ENCODE results near the gene FCSK. TPM values are rescaled to one million over a fixed set of nuclear protein-coding genes. Genes with fewer than 3 reads are reported as not detected.
"Not testable (repeated sequence)": the region's sequence is repeated elsewhere in the genome, so short reads cannot be mapped to it uniquely, and the experiment has no call there.

Gene FCSK
- total RNA-seq, 1 donor from 2014 or later, result 6.5 TPM

DNA sequence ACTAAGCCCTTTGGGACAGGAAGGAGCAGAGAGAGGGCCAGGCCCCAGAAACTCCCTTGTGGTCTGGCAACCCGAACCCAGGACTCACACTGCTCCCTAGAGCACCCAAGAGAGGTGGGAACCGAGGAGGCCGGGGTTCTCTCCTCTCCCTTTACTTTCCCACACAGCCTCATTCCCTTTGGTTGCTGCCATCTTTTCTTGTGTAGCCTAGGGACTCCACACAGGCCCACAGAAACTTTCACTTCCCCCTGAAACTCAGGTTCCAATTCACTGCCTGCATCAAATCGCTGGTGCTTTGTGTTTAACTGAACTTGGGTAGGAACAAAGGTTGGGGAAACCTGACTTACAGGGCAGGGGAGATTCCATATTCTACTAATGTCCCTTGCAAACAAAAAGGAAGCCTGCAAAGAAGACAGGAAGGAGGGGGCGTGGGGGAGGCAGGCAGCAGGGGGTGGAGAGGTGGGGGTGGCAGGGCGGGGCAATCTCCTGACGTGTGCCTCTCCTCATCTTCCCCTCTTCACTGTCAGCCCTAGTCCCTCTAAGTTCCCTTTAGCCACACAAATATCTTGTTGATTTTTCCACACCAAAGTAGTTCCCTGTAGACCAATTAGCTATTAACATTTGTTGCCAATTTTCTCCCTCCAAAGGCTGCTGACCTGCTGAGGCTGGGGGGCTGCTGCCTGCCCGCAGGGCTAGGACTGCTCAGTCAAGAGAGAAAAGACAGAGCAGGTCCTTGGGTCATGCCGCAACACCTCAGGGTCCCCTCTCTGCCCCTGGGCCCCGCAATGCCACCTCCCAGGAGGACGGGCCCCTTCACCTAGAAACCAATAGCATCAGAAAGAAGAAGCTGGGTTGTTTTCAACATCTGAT, 23.5 kb upstream of the FCSK start:
- FAIRE-seq, result no peak
- no peak for DNase-seq (ENCODE audit: low spot score in 2 of 2)

DNA sequence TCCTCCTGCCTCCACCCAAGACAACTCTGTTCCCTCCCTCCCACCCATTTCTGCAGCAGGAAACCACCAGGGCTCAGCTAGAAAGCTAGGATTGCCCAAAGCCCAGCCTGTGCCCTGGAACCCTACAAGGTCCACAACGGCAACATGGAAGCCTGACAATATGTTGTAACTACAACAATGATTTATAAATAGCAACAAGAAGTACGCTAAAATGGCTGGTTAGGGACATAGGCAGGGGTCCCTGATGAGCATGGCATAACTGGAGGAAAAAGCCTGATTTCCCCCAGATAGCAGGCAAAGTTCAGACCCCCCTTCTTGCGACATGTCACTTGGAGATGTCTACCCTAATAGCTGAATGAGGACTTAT, 22.1 kb upstream of the FCSK start:
- DNase-seq (ENCODE audit: low spot score in 2 of 2) (no peak), FAIRE-seq (no peak)

- FAIRE-seq (no peak), DNase-seq (ENCODE audit: low spot score in 2 of 2) (no peak)
Measured at GRCh38 chr16:70432723-70433457, 21.5 kb upstream of the FCSK start.

GRCh38 chr16:70433458-70434103, 20.8 kb upstream of the FCSK start:
- no peak for FAIRE-seq
- no peak for DNase-seq (ENCODE audit: low spot score in 2 of 2)

GRCh38 chr16:70434484-70435260, 19.7 kb upstream of the FCSK start:
- FAIRE-seq, result no peak

GRCh38 chr16:70437017-70437581, 17.3 kb upstream of the FCSK start:
- FAIRE-seq, result no peak
- no peak for DNase-seq (ENCODE audit: low spot score in 2 of 2)

More at GRCh38 chr16:70434484-70435260, 19.7 kb upstream of the FCSK start:
- DNase-seq (ENCODE audit: low spot score in 2 of 2), result no peak

DNA sequence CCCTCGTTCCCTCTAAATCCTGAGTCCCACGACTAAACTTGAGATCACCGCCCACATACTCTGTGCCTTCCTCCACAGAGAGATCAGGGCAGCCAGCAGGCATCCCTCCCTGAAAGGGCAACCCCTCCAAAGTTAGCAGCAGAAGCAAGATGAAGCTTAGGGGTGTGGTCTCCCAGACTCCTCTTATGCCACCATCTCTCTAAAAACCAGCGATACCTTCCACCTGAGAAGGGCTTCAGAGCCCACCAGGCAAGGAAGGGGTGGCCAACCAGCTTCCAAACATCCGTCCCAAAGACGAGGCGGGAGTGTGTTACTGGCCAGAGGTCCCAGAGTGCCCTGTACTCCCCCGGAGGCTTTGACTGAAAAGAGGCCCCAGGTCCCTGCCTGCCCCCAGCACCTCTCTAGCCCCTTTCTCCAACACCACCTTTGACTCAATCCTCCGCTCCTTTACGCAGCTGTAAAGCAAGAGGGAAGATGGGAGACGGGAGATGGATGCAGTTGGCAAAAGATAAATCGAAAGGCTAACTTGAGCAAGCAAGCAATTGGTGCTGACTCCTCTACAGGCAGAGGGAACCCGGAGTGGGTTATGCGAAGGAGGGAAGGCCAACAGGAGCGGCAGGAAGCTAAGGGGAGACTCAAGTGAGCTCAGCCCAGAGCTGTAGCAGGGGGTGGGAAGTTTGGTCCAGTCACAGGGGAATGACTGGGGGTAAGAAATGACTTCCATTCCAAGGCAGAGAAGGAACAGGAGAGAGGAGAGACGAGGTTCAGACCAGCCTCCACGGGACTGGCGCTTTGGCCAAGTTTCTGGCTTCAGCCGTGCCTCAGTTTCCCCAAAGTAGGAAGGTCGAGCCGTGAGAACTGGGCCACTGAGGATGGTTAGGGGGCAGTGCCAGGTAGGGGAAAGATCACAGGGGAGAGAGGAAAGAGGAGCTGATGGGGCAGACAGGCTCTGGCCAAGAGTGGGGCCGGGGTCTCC, 16.5 kb upstream of the FCSK start:
- FAIRE-seq (no peak), DNase-seq (ENCODE audit: low spot score in 2 of 2) (peak in 1 of 2 donors; percentile 28)

- DNase-seq (ENCODE audit: low spot score in 2 of 2) (no peak), FAIRE-seq (no peak)
Measured at GRCh38 chr16:70438585-70438968, 15.8 kb upstream of the FCSK start.

GRCh38 chr16:70438969-70439862, 15.2 kb upstream of the FCSK start, which contains the start of gene ST3GAL2:
TSS of gene ST3GAL2 (minus strand) at chr16:70439100. CDS start at chr16:70398530, 40,570 bp downstream.
- no peak for FAIRE-seq
- DNase-seq (ENCODE audit: low spot score in 2 of 2), result peak; percentile 98 to 99

DNA sequence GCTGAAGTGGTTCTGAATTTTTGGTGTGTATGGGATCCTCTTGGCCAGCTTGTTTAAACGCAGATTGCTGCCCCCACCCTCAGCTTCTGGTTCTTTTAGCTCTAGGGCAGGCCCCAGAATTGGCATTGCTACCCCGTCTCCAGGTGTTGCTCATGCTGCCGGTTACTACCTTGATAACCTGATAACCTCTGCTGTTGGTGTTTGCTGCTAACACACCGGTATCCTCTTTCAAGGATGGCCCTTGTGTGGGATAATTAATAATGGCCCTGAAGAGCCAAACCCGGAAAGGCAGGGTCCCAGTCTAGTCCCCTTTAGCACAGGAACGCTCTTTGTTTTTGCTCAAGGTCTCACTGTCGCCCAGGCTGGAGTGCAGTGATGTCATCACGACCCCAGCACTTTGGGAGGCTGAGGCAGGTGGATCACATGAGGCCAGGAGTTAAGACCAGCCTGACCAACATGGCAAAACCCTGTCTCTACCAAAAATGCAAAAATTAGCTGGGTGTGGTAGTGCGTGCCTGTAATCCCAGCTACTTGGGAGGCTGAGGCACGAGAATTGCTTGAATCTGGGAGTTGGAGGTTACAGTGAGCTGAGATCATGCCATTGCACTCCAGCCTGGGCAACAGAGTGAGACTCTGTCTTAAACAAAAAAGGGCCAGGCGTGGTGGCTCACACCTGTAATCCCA, 14.2 kb upstream of the FCSK start:
- FAIRE-seq, result no peak

DNA sequence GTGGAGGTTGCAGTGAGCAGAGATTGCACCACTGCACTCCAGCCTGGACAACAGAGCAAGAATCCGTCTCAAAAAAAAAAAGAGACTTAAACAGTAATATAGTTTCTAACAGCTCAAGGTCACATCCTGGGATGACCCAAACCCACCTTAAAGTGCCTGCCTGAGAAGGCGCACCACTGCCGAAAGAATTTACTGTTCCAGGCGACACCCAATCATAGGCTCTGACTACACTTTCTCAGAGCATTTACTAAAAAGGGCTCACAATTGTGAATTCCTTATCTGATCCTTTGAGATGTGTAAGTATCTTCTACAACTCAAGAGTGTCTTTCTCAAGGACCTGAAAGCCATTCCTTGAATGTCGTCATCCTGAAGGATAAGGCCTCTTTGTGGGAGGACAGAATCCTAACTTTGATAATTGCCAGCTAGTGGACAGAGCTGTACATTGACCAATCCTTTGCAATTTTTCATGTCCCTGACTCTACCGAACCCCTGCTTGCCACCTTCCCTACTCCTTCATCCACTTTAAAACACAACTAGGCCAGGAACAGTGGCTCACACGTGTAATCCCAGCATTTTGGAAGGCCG, 12.9 kb upstream of the FCSK start:
- FAIRE-seq (no peak), DNase-seq (ENCODE audit: low spot score in 2 of 2) (no peak)

More for the DNA sequence above, 14.2 kb upstream of the FCSK start:
- DNase-seq (ENCODE audit: low spot score in 2 of 2), result no peak

DNA sequence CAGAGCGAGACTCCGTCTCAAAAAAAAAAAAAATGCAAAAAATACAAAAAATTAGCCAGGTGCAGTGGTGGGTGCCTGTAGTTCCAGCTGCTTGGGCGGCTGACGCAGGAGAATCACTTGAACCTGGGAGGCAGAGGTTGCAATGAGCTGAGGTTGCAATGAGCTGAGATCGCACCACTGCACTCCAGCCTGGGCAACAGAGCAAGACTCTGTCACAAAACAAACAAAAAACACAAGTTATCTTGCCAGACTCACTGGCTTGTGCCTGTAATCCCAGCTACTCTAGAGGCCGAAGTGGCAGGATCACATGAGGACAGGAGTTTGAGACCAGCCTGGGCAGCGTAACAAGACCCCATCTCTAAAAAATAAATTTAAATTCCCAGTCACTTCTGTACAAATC, 12.1 kb upstream of the FCSK start:
- DNase-seq (ENCODE audit: low spot score in 2 of 2) (no peak), FAIRE-seq (no peak)

DNA sequence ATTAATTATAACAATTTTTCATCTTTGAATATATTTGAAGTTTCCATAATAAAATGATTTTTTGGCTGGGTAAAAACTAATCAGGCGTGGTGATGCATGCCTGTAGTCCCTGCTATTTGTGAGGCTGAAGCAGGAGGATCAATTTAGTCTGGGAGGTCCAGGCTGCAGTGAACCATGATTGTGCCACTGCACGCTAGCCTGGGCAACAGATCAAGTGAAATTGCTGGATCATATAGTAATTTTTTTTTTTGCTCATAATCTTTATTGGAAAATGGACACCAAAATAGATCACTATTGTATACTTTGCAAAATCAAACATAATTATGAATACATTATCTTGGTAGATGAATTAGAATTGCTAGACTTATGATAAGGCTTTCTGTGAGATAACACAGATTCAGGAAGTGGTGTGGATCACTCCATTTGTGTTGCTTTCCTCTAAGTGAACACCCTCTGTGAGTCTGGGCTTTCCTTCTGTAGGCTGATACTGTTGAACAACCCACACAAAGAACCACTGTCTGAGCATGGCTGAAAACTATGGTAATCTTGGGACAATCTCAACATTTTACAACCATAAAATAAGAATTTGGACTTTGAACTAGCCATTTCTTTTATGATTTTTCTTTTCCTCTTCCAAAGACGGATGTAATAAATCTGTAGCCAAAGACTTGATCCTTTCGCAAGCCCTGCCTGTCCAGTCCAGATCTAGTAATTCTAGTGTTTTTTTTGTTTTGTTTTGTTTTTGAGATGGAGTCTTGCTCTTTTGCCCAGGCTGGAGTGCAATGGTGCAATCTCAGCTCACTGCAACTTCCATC, 9.9 kb upstream of the FCSK start:
- no peak for DNase-seq (ENCODE audit: low spot score in 2 of 2)

GRCh38 chr16:70448075-70448474, 6.3 kb upstream of the FCSK start:
- no peak for DNase-seq (ENCODE audit: low spot score in 2 of 2)
- no peak for FAIRE-seq

More for the DNA sequence above, 9.9 kb upstream of the FCSK start:
- FAIRE-seq, result no peak

DNA sequence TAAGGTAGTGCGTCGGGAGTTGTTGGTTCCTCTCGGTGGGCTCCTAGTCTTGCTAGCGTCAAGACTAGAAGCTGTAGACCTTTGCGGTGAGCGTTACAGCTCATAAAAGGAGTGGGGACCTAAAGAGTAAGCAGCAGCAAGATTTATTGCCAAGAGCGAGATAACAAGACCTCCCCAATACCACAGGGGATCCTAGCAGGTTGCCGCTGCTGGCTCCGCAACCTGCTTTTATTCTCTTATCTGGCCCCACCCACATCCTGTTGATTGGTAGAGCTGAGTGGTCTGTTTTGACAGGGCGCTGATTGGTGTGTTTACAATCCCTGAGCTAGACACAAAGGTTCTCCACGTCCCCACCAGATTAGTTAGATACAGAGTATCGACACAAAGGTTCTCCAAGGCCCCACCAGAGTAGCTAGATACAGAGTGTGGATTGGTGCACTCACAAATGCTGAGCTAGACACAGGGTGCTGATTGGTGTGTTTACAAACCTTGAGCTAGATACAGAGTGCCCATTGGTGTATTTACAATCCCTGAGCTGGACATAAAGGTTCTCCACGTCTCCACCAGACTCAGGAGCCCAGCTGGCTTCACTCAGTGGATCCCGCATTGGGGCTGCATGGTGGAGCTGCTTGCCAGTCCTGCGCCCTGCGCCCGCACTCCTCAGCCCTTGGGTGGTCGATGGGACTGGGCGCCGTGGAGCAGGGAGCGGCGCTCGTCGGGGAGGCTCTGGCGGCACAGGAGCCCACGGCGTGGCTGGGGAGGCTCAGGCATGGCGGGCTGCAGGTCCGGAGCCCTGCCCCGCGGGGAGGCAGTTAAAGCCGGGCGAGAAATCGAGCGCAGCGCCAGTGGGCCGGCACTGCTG, 4.0 kb upstream of the FCSK start:
- FAIRE-seq; DNase-seq (ENCODE audit: low spot score in 2 of 2): not testable (repeated sequence)

All from frontal cortex (tissue), 4 donors.